Astrocyte (in vitro differentiated cells and primary cell): ENCODE data around the gene RUNX3. TPM values are rescaled to one million over a fixed set of nuclear protein-coding genes. Genes with fewer than 3 reads are reported as not detected.

Source experiments
- DNase-seq: peaks from one replicate; pipeline ENCODE4 v3.0.0-alpha.2; 2010; ENCODE audit warnings: low read depth
- FAIRE-seq: peaks from 2 replicates; lab custom pipeline; 2011; peaks lifted over from hg19 to GRCh38; lab: Jason Lieb, UNC
- H2AFZ ChIP-seq: 2 replicates; pipeline ENCODE4 v1.6.0; 2012; ENCODE audit warnings: low read depth, low read length, inconsistent platforms
- H3K27ac ChIP-seq: 2 replicates; pipeline ENCODE4 v1.5.1; 2011; ENCODE audit warnings: low read depth, low read length, inconsistent platforms
- H3K27me3 ChIP-seq: 2 replicates; pipeline ENCODE4 v1.6.0; 2011; ENCODE audit warnings: low read length, inconsistent platforms; ENCODE audit not compliant: insufficient read depth
- H3K36me3 ChIP-seq: 2 replicates; pipeline ENCODE4 v1.5.1; 2011; ENCODE audit warnings: low read length, inconsistent platforms; ENCODE audit not compliant: insufficient read depth
- H3K4me1 ChIP-seq: 2 replicates; pipeline ENCODE4 v1.5.1; 2011; ENCODE audit warnings: low read length, inconsistent platforms; ENCODE audit not compliant: insufficient read depth
- H3K4me2 ChIP-seq: 2 replicates; pipeline ENCODE4 v1.6.0; 2012; ENCODE audit warnings: low read length, inconsistent platforms
- H3K4me3 ChIP-seq: 2 replicates; pipeline ENCODE4 v1.5.1; 2011; ENCODE audit warnings: low read depth, mild to moderate bottlenecking, low read length, inconsistent platforms; ENCODE audit not compliant: insufficient read depth
- H3K79me2 ChIP-seq: 2 replicates; pipeline ENCODE4 v1.6.0; 2012; ENCODE audit warnings: mild to moderate bottlenecking, low read length, inconsistent platforms; ENCODE audit not compliant: insufficient read depth
- H3K9ac ChIP-seq: 2 replicates; pipeline ENCODE4 v1.6.0; 2012; ENCODE audit warnings: mild to moderate bottlenecking, low read length, inconsistent platforms
- H3K9me3 ChIP-seq: 2 replicates; pipeline ENCODE4 v1.5.1; 2012; ENCODE audit warnings: low read depth, mild to moderate bottlenecking, low read length, inconsistent platforms; ENCODE audit not compliant: insufficient read depth
- H4K20me1 ChIP-seq: 2 replicates; pipeline ENCODE4 v1.6.0; 2012; ENCODE audit warnings: low read length, inconsistent platforms; ENCODE audit not compliant: insufficient read depth
- H3K27ac Mint-ChIP-seq: one replicate; pipeline ENCODE4 v1.8.0; 2021; ENCODE audit warnings: mild to moderate bottlenecking, mixed read lengths; ENCODE audit not compliant: unreplicated experiment
- H3K27me3 Mint-ChIP-seq: one replicate; pipeline ENCODE4 v1.8.0; 2021; ENCODE audit warnings: low read depth, mixed read lengths; ENCODE audit not compliant: unreplicated experiment
- H3K36me3 Mint-ChIP-seq: one replicate; pipeline ENCODE4 v1.8.0; 2021; ENCODE audit warnings: low read depth, mixed read lengths; ENCODE audit not compliant: unreplicated experiment
- H3K4me1 Mint-ChIP-seq: one replicate; pipeline ENCODE4 v1.8.0; 2021; ENCODE audit warnings: low read depth, mixed read lengths; ENCODE audit not compliant: unreplicated experiment
- H3K4me3 Mint-ChIP-seq: one replicate; pipeline ENCODE4 v1.8.0; 2021; ENCODE audit warnings: mild to moderate bottlenecking, moderate library complexity, mixed read lengths; ENCODE audit not compliant: unreplicated experiment
- H3K9me3 Mint-ChIP-seq: one replicate; pipeline ENCODE4 v1.8.0; 2021; ENCODE audit warnings: mild to moderate bottlenecking, mixed read lengths; ENCODE audit not compliant: unreplicated experiment
- CTCF ChIP-seq: IDR thresholded peaks from 2 replicates; pipeline ENCODE4 v1.5.1; 2011; ENCODE audit warnings: low read depth, mild to moderate bottlenecking, inconsistent platforms, low read length, moderate library complexity; ENCODE audit not compliant: insufficient read depth
- EZH2 ChIP-seq: IDR thresholded peaks from 2 replicates; pipeline ENCODE4 v1.6.1; 2012; ENCODE audit warnings: mild to moderate bottlenecking, low read length, inconsistent platforms; ENCODE audit not compliant: insufficient read depth
- total RNA-seq: library from RNA; stranded (reverse); gene quantifications from 2 replicates; pipeline ENCODE4 v1.2.1, GENCODE V29; 2021

RUNX3 gene
- total RNA-seq, 1 donor from 2014 or later, result 2.5 TPM

GRCh38 chr1:24861821-24862727, 68.0 kb downstream of the RUNX3 start:
- peak; percentile 9 for TF ChIP-seq CTCF
- no peak for TF ChIP-seq EZH2
- Histone ChIP-seq H3K9ac (no peak overlapping the region), H3K9me3 (no peaks in the 10 kb centered on the region), H3K4me1 (no peaks in the 10 kb centered on the region), H2AFZ (no peak overlapping the region), H3K4me2 (peak overlapping the region; percentile 32), H3K4me3 (no peak overlapping the region), H4K20me1 (no peaks in the 10 kb centered on the region), H3K79me2 (no peaks in the 10 kb centered on the region), H3K36me3 (no peaks in the 10 kb centered on the region), H3K27ac (no peak overlapping the region), H3K27me3 (peaks cover 5% of the 10 kb centered on the region)
- DNase-seq, result no peak
- Mint-ChIP-seq H3K9me3 (no peaks in the 10 kb centered on the region), H3K27ac (no peak overlapping the region), H3K4me1 (peaks cover 7% of the 10 kb centered on the region), H3K27me3 (peaks cover 17% of the 10 kb centered on the region), H3K4me3 (no peak overlapping the region), H3K36me3 (no peaks in the 10 kb centered on the region)
- no peak for FAIRE-seq

GRCh38 chr1:24860841-24861240, 69.2 kb downstream of the RUNX3 start:
- Mint-ChIP-seq H3K4me1 (peaks cover 7% of the 10 kb centered on the region), H3K9me3 (no peaks in the 10 kb centered on the region), H3K4me3 (no peak overlapping the region), H3K27me3 (peaks cover 11% of the 10 kb centered on the region), H3K27ac (no peak overlapping the region), H3K36me3 (no peaks in the 10 kb centered on the region)
- no peaks in the 10 kb centered on the region for H3K79me2 ChIP-seq
- no peaks in the 10 kb centered on the region for H4K20me1 ChIP-seq
- DNase-seq (no peak), FAIRE-seq (no peak)
- TF ChIP-seq EZH2 (no peak), CTCF (no peak)
- no peaks in the 10 kb centered on the region for H3K36me3 ChIP-seq
- H3K9me3 ChIP-seq, result no peaks in the 10 kb centered on the region
- no peak overlapping the region for H3K9ac ChIP-seq
- H3K4me2 ChIP-seq, result no peak overlapping the region
- no peaks in the 10 kb centered on the region for H3K27me3 ChIP-seq
- H2AFZ ChIP-seq, result no peak overlapping the region
- H3K4me3 ChIP-seq, result no peak overlapping the region
- no peaks in the 10 kb centered on the region for H3K4me1 ChIP-seq
- no peak overlapping the region for H3K27ac ChIP-seq
